ENCODE results near the gene USP32. TPM values are rescaled to one million over a fixed set of nuclear protein-coding genes. Genes with fewer than 3 reads are reported as not detected.

The USP32 gene
- total and polyA plus RNA-seq, 10 of the 15 experiments (the other 5 are each of a cell fraction or from before 2014, with no cell fraction given) = 7.8 to 37.3 (median 25.5) TPM

- FAIRE-seq (no peak), ATAC-seq (peak; percentile 24; the same call in 2 of the 3 replicates), DNase-seq (ENCODE audit: low read depth, low spot score) (no peak)
- in situ Hi-C loops (cut with MboI) (loop anchor here (10.0 to 25.0 kb wide), 2 partner anchors 285 to 498 kb away; partner anchors contain the start of gene CHCT1), intact Hi-C loops (cut with micrococcal nuclease; ENCODE audit: unreplicated experiment) (loop anchor here (10.0 kb wide), 1 partner anchor 495 kb away; no protein-coding TSS in a partner anchor)
- H3K4me1 ChIP-seq (ENCODE audit: control insufficient read depth, insufficient read depth, low read length) = no peaks in the 10 kb centered on the region
- ChIA-PET POLR2A (interaction anchor here (0.6 kb wide), 1 partner anchor 99 kb away, joined by 3 read pairs; no protein-coding TSS in a partner anchor), CTCF (interaction anchor here (1.0 to 1.1 kb wide), 2 partner anchors 30 to 62 kb away, joined by 3 read pairs; no protein-coding TSS in a partner anchor), SMC1A (ENCODE audit: uncharacterized antibody, unreplicated experiment) (no interaction called here), RAD21 (ENCODE audit: unreplicated experiment) (interaction anchor here (0.9 to 1.0 kb wide), 2 partner anchors 29 to 62 kb away, joined by 3 read pairs; no protein-coding TSS in a partner anchor)
- WGBS (ENCODE audit: insufficient coverage, insufficient replicate concordance, low lambda C conversion rate, missing lambda C conversion rate) = 18% methylated on average over 66 of the region's 66 CpGs
- no peak overlapping the region; the same call in 1 of the 2 replicates for H3K4me2 ChIP-seq (ENCODE audit: control insufficient read depth, insufficient read depth)
- no peaks in the 10 kb centered on the region for H3K36me3 ChIP-seq (ENCODE audit: control insufficient read depth in 2 of 2, insufficient read depth in 2 of 2, low read length in 1 of 2)
- no peak overlapping the region for H3K9ac ChIP-seq (ENCODE audit: control insufficient read depth, insufficient read depth, low read length)
- no peaks in the 10 kb centered on the region for H3K79me2 ChIP-seq (ENCODE audit: control insufficient read depth, insufficient read depth, low read length)
- H4K20me1 ChIP-seq (ENCODE audit: control insufficient read depth, insufficient read depth) = no peaks in the 10 kb centered on the region
- H3K27me3 ChIP-seq (replicated peaks in 1 of 2; ENCODE audit: control insufficient read depth in 2 of 2, insufficient read depth in 2 of 2, low read length in 1 of 2) = peaks cover 0 to under 1% of the 10 kb centered on the region in 2 experiments; a peak in 2 of 4 replicates
- H3K9me3 ChIP-seq (replicated peaks; ENCODE audit: control insufficient read depth, insufficient read depth, low read length) = no peaks in the 10 kb centered on the region
- H3K27ac ChIP-seq (ENCODE audit: control insufficient read depth, insufficient read depth) = no peak overlapping the region
- no peak overlapping the region for H3K4me3 ChIP-seq
- no peak overlapping the region for H2AFZ ChIP-seq (ENCODE audit: control insufficient read depth, low read depth, low read length)
- no TSS peak for BruUV-seq (replicated peaks)
- TF ChIP-seq MXI1 (IDR thresholded peaks at IDR 0.05; ENCODE audit: low read depth, low read length) (peak; percentile 78), CBFB (IDR thresholded peaks at IDR 0.05; ENCODE audit: low read depth) (no peak), SIN3A (IDR thresholded peaks at IDR 0.05; ENCODE audit: low read depth, low read length) (peak; percentile 96), TCF3 (IDR thresholded peaks at IDR 0.05; ENCODE audit: borderline replicate concordance, insufficient read depth, low read depth, low read length) (0 out of 2 replicates have a peak, but pooled peaks have one; percentile 28), CBX3 (IDR thresholded peaks at IDR 0.05; ENCODE audit: borderline replicate concordance, low read depth) (no peak), BMI1 (IDR thresholded peaks at IDR 0.05; ENCODE audit: borderline replicate concordance) (no peak), REST (IDR thresholded peaks at IDR 0.05; ENCODE audit: low read depth, low read length) (peak; percentile 97), YY1 (IDR thresholded peaks at IDR 0.05; ENCODE audit: low read depth, low read length) (0 out of 2 replicates have a peak, but pooled peaks have one; percentile 28), NKRF (conservative IDR thresholded peaks at IDR 0.05) (peak; percentile 85), SMC3 (IDR thresholded peaks at IDR 0.05; ENCODE audit: borderline replicate concordance, low read length) (peak; percentile 28; the same call in 1 of the 2 replicates), CTCF (IDR thresholded peaks at IDR 0.05 in 2 of 3, conservative IDR thresholded peaks at IDR 0.05 in 1 of 3; ENCODE audit: control insufficient read depth in 2 of 3, extremely low read depth in 1 of 3, insufficient read depth in 1 of 3, low read depth in 3 of 3, low read length in 3 of 3) (peak; percentile 33 to 59 (median 49); a peak in 5 of 6 replicates), RBBP5 (conservative IDR thresholded peaks at IDR 0.05) (no peak), SIX5 (IDR thresholded peaks at IDR 0.05; ENCODE audit: low read depth, low read length, severe bottlenecking) (no peak)
Measured at GRCh38 chr17:60139438-60140285, 252.3 kb downstream of the USP32 start.

Measured in GM12878 (cell line).